ENCODE results near the gene UGP2.

DNA sequence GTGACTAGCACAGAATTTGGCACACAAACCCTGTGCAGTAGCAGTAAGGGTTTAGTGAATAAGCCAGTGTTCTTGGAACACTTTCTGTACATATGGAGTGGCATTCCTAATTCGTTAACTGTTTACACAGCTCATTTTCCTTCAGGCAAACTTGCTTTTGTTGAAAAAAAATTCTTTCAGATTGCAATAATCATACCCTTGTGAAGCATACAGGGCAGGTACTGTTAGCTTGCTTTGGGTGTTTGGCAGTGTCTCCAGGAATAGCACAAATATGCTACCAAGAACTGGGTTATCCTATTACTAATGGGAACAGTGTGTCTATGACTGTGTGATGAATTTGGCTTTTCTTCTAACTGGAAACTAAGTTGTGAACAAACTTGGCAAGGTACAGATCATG is 33.4 kb downstream of the UGP2 start:
- TF ChIP-seq, protein P1, sequence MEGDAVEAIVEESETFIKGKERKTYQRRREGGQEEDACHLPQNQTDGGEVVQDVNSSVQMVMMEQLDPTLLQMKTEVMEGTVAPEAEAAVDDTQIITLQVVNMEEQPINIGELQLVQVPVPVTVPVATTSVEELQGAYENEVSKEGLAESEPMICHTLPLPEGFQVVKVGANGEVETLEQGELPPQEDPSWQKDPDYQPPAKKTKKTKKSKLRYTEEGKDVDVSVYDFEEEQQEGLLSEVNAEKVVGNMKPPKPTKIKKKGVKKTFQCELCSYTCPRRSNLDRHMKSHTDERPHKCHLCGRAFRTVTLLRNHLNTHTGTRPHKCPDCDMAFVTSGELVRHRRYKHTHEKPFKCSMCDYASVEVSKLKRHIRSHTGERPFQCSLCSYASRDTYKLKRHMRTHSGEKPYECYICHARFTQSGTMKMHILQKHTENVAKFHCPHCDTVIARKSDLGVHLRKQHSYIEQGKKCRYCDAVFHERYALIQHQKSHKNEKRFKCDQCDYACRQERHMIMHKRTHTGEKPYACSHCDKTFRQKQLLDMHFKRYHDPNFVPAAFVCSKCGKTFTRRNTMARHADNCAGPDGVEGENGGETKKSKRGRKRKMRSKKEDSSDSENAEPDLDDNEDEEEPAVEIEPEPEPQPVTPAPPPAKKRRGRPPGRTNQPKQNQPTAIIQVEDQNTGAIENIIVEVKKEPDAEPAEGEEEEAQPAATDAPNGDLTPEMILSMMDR (IDR thresholded peaks at IDR 0.05; ENCODE audit: insufficient read depth, low read length): no peak
- no peak for TF ChIP-seq GABPA (IDR thresholded peaks at IDR 0.05; ENCODE audit: low read depth)
- TF ChIP-seq, protein P2, sequence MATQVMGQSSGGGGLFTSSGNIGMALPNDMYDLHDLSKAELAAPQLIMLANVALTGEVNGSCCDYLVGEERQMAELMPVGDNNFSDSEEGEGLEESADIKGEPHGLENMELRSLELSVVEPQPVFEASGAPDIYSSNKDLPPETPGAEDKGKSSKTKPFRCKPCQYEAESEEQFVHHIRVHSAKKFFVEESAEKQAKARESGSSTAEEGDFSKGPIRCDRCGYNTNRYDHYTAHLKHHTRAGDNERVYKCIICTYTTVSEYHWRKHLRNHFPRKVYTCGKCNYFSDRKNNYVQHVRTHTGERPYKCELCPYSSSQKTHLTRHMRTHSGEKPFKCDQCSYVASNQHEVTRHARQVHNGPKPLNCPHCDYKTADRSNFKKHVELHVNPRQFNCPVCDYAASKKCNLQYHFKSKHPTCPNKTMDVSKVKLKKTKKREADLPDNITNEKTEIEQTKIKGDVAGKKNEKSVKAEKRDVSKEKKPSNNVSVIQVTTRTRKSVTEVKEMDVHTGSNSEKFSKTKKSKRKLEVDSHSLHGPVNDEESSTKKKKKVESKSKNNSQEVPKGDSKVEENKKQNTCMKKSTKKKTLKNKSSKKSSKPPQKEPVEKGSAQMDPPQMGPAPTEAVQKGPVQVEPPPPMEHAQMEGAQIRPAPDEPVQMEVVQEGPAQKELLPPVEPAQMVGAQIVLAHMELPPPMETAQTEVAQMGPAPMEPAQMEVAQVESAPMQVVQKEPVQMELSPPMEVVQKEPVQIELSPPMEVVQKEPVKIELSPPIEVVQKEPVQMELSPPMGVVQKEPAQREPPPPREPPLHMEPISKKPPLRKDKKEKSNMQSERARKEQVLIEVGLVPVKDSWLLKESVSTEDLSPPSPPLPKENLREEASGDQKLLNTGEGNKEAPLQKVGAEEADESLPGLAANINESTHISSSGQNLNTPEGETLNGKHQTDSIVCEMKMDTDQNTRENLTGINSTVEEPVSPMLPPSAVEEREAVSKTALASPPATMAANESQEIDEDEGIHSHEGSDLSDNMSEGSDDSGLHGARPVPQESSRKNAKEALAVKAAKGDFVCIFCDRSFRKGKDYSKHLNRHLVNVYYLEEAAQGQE (IDR thresholded peaks at IDR 0.05; ENCODE audit: insufficient replicate concordance, low read depth): no peak

Measured in HL-60 (cell line).